GM12878 (cell line): ENCODE measurements around the gene BBS1. TPM values are rescaled to one million over a fixed set of nuclear protein-coding genes. Genes with fewer than 3 reads are reported as not detected.

Experiments used
- BCL11A ChIP-seq: IDR thresholded peaks from 2 replicates; pipeline ENCODE4 v1.6.1; 2011; ENCODE audit warnings: low read depth, low read length
- BHLHE40 ChIP-seq, 2 experiments: fragments of 450-650 bp in 1 of 2; IDR thresholded peaks; 2 replicates each; pipeline ENCODE4 v1.6.1; 2011 to 2017; ENCODE audit warnings: low read depth in 2 of 2, borderline replicate concordance in 1 of 2, improper control_type of control experiment in 1 of 2, low read length in 1 of 2, mild to moderate bottlenecking in 1 of 2
- BRCA1 ChIP-seq: IDR thresholded peaks from 2 replicates; pipeline ENCODE4 v1.6.1; 2011; ENCODE audit warnings: low read depth, low read length, improper control_type of control experiment
- CBX5 ChIP-seq: sonication (generic); IDR thresholded peaks from 2 replicates; pipeline ENCODE4 v1.6.1; 2016; ENCODE audit warnings: low read depth, moderate library complexity, mild to moderate bottlenecking, inconsistent platforms
- CHD2 ChIP-seq: IDR thresholded peaks from 2 replicates; pipeline ENCODE4 v1.6.1; 2011; ENCODE audit warnings: low read depth, low read length, improper control_type of control experiment, borderline replicate concordance
- DPF2 ChIP-seq: fragments of 450-650 bp; IDR thresholded peaks from 2 replicates; pipeline ENCODE4 v1.6.1; 2017; ENCODE audit warnings: mild to moderate bottlenecking
- EED ChIP-seq: sonication (generic); IDR thresholded peaks from 2 replicates; pipeline ENCODE4 v1.6.1; 2016; ENCODE audit warnings: antibody characterized with exemption, low read depth
- MEF2B ChIP-seq: fragments of 450-650 bp; IDR thresholded peaks from 2 replicates; pipeline ENCODE4 v1.6.1; 2018; ENCODE audit warnings: mild to moderate bottlenecking, moderate library complexity; ENCODE audit not compliant: partially characterized antibody, poor library complexity, severe bottlenecking
- MYC ChIP-seq: IDR thresholded peaks from 2 replicates; pipeline ENCODE4 v1.6.1; 2011; ENCODE audit warnings: mild to moderate bottlenecking, low read length, moderate library complexity, inconsistent platforms; ENCODE audit not compliant: insufficient read depth, insufficient replicate concordance, insufficient read length, severe bottlenecking
- NFYA ChIP-seq: IDR thresholded peaks from 2 replicates; pipeline ENCODE4 v1.6.1; 2011; ENCODE audit warnings: low read depth, mild to moderate bottlenecking, low read length, improper control_type of control experiment, borderline replicate concordance
- NR2C2 ChIP-seq: IDR thresholded peaks from 2 replicates; pipeline ENCODE4 v1.6.1; 2011; ENCODE audit warnings: borderline replicate concordance, low read depth; ENCODE audit not compliant: control insufficient read depth, insufficient read length
- SIX5 ChIP-seq: IDR thresholded peaks from 2 replicates; pipeline ENCODE4 v1.6.1; 2011; ENCODE audit warnings: mild to moderate bottlenecking, low read depth, low read length, moderate library complexity; ENCODE audit not compliant: severe bottlenecking
- YBX1 ChIP-seq: fragments of 450-650 bp; IDR thresholded peaks from 2 replicates; pipeline ENCODE4 v1.6.1; 2016; ENCODE audit warnings: antibody characterized with exemption
- ZZZ3 ChIP-seq: IDR thresholded peaks from 2 replicates; pipeline ENCODE4 v1.6.1; 2011; ENCODE audit warnings: low read depth; ENCODE audit not compliant: control insufficient read depth, insufficient read length
- polyA plus RNA-seq, 11 experiments: library from polyadenylated mRNA; depleted of rRNA in 4 of 11; unstranded in 6 of 11; stranded (reverse) in 5 of 11; fragments of >200 nt; fragmentation: Nextera tagmentation in 4 of 11; fragmentation: Illumina TruSeq in 1 of 11; extraction: Ambion mirVana in 4 of 11; extraction: Trizol in 1 of 11; gene quantifications; 1 replicate in 1 of 11; 2 replicates in 10 of 11; pipeline versions ENCODE4 v1.2.1 to v1.2.3, GENCODE V29; 2011 to 2016; ENCODE audit warnings: inconsistent platforms in 2 of 11, missing spikeins in 2 of 11, low read depth in 1 of 11
- total RNA-seq, 4 experiments: library from RNA; depleted of rRNA in 3 of 4; stranded (reverse); fragments of >200 nt in 3 of 4; fragmentation: Illumina TruSeq in 1 of 4; extraction: Trizol in 1 of 4; gene quantifications; 2 replicates each; pipeline versions ENCODE4 v1.2.1 to v1.2.3, GENCODE V29; 2013 to 2021
- TF ChIP-seq, protein P1 (sequence below): fragments of 450-650 bp; formaldehyde crosslinking; IDR thresholded peaks from 2 replicates; pipeline ENCODE4 v1.5.0; 2022; ENCODE audit warnings: mild to moderate bottlenecking, missing genetic modification characterization
- TF ChIP-seq, protein P2 (sequence below): IDR thresholded peaks from 2 replicates; pipeline ENCODE4 v1.6.1; 2011; ENCODE audit warnings: borderline replicate concordance, low read depth, mild to moderate bottlenecking, moderate library complexity, low read length; ENCODE audit not compliant: insufficient read depth, poor library complexity, severe bottlenecking
- TF ChIP-seq, protein P3 (sequence below), 3 experiments: IDR thresholded peaks in 2 of 3; conservative IDR thresholded peaks in 1 of 3; 2 replicates each; pipeline ENCODE4 v1.5.1; 2011; ENCODE audit warnings: low read depth in 3 of 3, low read length in 3 of 3, mild to moderate bottlenecking in 3 of 3, control low read depth in 2 of 3, moderate library complexity in 2 of 3, inconsistent platforms in 1 of 3, mixed read lengths in 1 of 3; ENCODE audit not compliant: control insufficient read depth in 2 of 3, insufficient read depth in 1 of 3; ENCODE audit errors: extremely low read depth in 1 of 3
- TF ChIP-seq, protein P4 (sequence below): IDR thresholded peaks from 2 replicates; pipeline ENCODE4 v1.6.1; 2012; ENCODE audit warnings: low read depth, low read length, improper control_type of control experiment
- TF ChIP-seq, protein P5 (sequence below): IDR thresholded peaks from 2 replicates; pipeline ENCODE4 v1.6.1; 2012; ENCODE audit warnings: low read depth, low read length, improper control_type of control experiment

Gene BBS1
- total and polyA plus RNA-seq, 10 of the 15 experiments (the other 5 are each of a cell fraction or from before 2014, with no cell fraction given) = 2.5 to 14.7 (median 8.7) TPM

DNA sequence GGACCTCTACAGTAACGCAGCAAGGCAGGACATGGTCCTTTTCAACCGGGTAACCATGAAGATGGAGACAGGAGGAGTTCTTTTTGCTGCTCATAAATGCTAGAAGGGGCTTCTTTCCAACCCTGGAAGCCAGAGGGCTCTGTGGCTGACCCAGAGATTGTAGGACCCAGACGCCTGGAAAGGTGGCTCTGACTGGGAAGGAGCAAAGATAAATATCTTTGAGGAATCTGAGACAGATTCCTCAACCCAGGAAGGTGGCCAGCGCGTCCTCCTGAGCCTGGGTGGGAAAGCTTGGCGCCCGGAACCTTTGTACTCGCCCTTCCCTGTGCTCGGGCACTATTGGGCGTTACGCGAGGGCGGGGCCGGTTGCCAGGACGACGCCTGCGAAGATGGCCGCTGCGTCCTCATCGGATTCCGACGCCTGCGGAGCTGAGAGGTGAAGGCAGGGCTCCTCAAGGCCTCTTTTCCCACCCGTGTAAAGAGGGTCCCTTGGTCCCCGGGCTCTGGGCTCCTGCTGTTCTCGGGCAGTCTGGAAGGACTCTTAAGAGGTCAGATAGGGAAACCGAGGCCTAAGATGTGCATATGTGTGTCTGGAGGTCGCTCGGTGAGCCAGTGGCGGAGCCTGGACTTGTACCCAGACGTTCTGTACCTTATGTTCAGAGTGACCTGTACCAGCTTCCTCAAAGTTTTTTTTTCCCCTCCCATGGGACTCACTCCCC is at the start of gene BBS1 (continued):
- TF ChIP-seq, protein P1, sequence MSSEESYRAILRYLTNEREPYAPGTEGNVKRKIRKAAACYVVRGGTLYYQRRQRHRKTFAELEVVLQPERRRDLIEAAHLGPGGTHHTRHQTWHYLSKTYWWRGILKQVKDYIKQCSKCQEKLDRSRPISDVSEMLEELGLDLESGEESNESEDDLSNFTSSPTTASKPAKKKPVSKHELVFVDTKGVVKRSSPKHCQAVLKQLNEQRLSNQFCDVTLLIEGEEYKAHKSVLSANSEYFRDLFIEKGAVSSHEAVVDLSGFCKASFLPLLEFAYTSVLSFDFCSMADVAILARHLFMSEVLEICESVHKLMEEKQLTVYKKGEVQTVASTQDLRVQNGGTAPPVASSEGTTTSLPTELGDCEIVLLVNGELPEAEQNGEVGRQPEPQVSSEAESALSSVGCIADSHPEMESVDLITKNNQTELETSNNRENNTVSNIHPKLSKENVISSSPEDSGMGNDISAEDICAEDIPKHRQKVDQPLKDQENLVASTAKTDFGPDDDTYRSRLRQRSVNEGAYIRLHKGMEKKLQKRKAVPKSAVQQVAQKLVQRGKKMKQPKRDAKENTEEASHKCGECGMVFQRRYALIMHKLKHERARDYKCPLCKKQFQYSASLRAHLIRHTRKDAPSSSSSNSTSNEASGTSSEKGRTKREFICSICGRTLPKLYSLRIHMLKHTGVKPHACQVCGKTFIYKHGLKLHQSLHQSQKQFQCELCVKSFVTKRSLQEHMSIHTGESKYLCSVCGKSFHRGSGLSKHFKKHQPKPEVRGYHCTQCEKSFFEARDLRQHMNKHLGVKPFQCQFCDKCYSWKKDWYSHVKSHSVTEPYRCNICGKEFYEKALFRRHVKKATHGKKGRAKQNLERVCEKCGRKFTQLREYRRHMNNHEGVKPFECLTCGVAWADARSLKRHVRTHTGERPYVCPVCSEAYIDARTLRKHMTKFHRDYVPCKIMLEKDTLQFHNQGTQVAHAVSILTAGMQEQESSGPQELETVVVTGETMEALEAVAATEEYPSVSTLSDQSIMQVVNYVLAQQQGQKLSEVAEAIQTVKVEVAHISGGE (CRISPR knock-in tag) = peak; percentile 95
- TF ChIP-seq MEF2B (peak; percentile 29), YBX1 (no peak), NR2C2 (no peak), ZZZ3 (no peak), BHLHE40 (IDR thresholded peaks at IDR 0.05; ENCODE audit: borderline replicate concordance in 1 of 2, low read depth in 2 of 2, low read length in 1 of 2) (peak in 1 of 2 experiments; percentile 33; a peak in 1 of 4 replicates), CHD2 (peak; percentile 44; the same call in 1 of the 2 replicates), DPF2 (no peak; the same call in 1 of the 2 replicates), BRCA1 (no peak), SIX5 (peak; percentile 70), EED (0 out of 2 replicates have a peak, but pooled peaks have one; percentile 18), MYC (no peak), BCL11A (no peak), NFYA (no peak), CBX5 (no peak)
- TF ChIP-seq, protein P2, sequence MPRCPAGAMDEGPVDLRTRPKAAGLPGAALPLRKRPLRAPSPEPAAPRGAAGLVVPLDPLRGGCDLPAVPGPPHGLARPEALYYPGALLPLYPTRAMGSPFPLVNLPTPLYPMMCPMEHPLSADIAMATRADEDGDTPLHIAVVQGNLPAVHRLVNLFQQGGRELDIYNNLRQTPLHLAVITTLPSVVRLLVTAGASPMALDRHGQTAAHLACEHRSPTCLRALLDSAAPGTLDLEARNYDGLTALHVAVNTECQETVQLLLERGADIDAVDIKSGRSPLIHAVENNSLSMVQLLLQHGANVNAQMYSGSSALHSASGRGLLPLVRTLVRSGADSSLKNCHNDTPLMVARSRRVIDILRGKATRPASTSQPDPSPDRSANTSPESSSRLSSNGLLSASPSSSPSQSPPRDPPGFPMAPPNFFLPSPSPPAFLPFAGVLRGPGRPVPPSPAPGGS = no peak
- TF ChIP-seq, protein P3, sequence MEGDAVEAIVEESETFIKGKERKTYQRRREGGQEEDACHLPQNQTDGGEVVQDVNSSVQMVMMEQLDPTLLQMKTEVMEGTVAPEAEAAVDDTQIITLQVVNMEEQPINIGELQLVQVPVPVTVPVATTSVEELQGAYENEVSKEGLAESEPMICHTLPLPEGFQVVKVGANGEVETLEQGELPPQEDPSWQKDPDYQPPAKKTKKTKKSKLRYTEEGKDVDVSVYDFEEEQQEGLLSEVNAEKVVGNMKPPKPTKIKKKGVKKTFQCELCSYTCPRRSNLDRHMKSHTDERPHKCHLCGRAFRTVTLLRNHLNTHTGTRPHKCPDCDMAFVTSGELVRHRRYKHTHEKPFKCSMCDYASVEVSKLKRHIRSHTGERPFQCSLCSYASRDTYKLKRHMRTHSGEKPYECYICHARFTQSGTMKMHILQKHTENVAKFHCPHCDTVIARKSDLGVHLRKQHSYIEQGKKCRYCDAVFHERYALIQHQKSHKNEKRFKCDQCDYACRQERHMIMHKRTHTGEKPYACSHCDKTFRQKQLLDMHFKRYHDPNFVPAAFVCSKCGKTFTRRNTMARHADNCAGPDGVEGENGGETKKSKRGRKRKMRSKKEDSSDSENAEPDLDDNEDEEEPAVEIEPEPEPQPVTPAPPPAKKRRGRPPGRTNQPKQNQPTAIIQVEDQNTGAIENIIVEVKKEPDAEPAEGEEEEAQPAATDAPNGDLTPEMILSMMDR (IDR thresholded peaks at IDR 0.05 in 2 of 3, conservative IDR thresholded peaks at IDR 0.05 in 1 of 3; ENCODE audit: control insufficient read depth in 2 of 3, extremely low read depth in 1 of 3, insufficient read depth in 1 of 3, low read depth in 3 of 3, low read length in 3 of 3) = 0 out of 6 replicates have a peak, but pooled peaks of 1 of the 3 experiments have one; percentile 3
- TF ChIP-seq, protein P4, sequence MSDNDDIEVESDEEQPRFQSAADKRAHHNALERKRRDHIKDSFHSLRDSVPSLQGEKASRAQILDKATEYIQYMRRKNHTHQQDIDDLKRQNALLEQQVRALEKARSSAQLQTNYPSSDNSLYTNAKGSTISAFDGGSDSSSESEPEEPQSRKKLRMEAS = peak; percentile 55
- TF ChIP-seq, protein P5, sequence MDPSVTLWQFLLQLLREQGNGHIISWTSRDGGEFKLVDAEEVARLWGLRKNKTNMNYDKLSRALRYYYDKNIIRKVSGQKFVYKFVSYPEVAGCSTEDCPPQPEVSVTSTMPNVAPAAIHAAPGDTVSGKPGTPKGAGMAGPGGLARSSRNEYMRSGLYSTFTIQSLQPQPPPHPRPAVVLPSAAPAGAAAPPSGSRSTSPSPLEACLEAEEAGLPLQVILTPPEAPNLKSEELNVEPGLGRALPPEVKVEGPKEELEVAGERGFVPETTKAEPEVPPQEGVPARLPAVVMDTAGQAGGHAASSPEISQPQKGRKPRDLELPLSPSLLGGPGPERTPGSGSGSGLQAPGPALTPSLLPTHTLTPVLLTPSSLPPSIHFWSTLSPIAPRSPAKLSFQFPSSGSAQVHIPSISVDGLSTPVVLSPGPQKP = peak; percentile 54; the same call in 1 of the 2 replicates
